ENCODE measurements around the gene MAP2K3. TPM values are rescaled to one million over a fixed set of nuclear protein-coding genes. Genes with fewer than 3 reads are reported as not detected.
"Not testable (repeated sequence)": the region's sequence is repeated elsewhere in the genome, so short reads cannot be mapped to it uniquely, and the experiment has no call there.

MAP2K3 gene
- total and polyA plus RNA-seq, 2 of the 8 experiments (the other 6 are each of a cell fraction or from before 2014, with no cell fraction given), result 16.9 to 33.5 TPM

GRCh38 chr17:21350495-21350894, 66.0 kb downstream of the MAP2K3 start:
- H2BK120ac ChIP-seq (replicated peaks; ENCODE audit: low read depth, low read length); H2BK12ac ChIP-seq (ENCODE audit: low read depth, low read length); H2AFZ ChIP-seq (ENCODE audit: low read length); H2BK20ac ChIP-seq (ENCODE audit: low read length); H3K9ac ChIP-seq (replicated peaks in 1 of 4; ENCODE audit: extremely low read depth in 1 of 4, low read depth in 3 of 4, low read length in 3 of 4); H3K36me3 ChIP-seq (ENCODE audit: control insufficient read depth in 2 of 4, insufficient read depth in 4 of 4, low read length in 3 of 4); H3K27ac ChIP-seq (ENCODE audit: low read depth, low read length); H3K4ac ChIP-seq (replicated peaks; ENCODE audit: insufficient read length, low read depth, low read length); H4K20me1 ChIP-seq (replicated peaks in 1 of 2; ENCODE audit: control insufficient read depth in 1 of 2, insufficient read depth in 2 of 2, low read length in 2 of 2); H4K8ac ChIP-seq (ENCODE audit: extremely low read depth, insufficient read depth, low read length); H3K79me1 ChIP-seq (ENCODE audit: low read depth, low read length); H3K27me3 ChIP-seq (replicated peaks in 1 of 4; ENCODE audit: control insufficient read depth in 3 of 4, extremely low read depth in 1 of 4, insufficient read depth in 3 of 4, low read length in 3 of 4); H3K18ac ChIP-seq (ENCODE audit: extremely low read depth, low read length); H4K5ac ChIP-seq (ENCODE audit: insufficient read length, low read depth, low read length); H3K79me2 ChIP-seq (ENCODE audit: control insufficient read depth in 1 of 2, insufficient read depth in 2 of 2, low read length in 2 of 2); H4K91ac ChIP-seq (replicated peaks; ENCODE audit: insufficient read length, low read length); H3K56ac ChIP-seq (replicated peaks; ENCODE audit: insufficient read length, low read depth, low read length); H3K4me2 ChIP-seq (ENCODE audit: insufficient read depth in 1 of 2, low read depth in 2 of 2, low read length in 2 of 2); H3K9me3 ChIP-seq (ENCODE audit: insufficient read depth in 2 of 2, low read depth in 1 of 2, low read length in 1 of 2); H2BK5ac ChIP-seq (ENCODE audit: low read depth, low read length); H2AK5ac ChIP-seq (ENCODE audit: low read depth, low read length); POLR2A ChIA-PET (ENCODE audit: partially characterized antibody); H3K23ac ChIP-seq (ENCODE audit: insufficient read length); DNase-seq (ENCODE audit: low read depth in 1 of 2, low spot score in 2 of 2); H3K23me2 ChIP-seq (ENCODE audit: low read depth, low read length); H3K14ac ChIP-seq (ENCODE audit: insufficient read length); FAIRE-seq; H3K4me3 ChIP-seq (ENCODE audit: extremely low read depth in 1 of 4, insufficient read depth in 2 of 4, low read depth in 3 of 4, low read length in 4 of 4); H3K4me1 ChIP-seq (replicated peaks in 1 of 4; ENCODE audit: control insufficient read depth in 3 of 4, insufficient read depth in 4 of 4, low read length in 3 of 4); H2BK15ac ChIP-seq (ENCODE audit: low read length): not testable (repeated sequence)
- 85% methylated on average over 15 of the region's 19 CpGs; no CpG with 5 or more reads in 1 of the 2 experiments for WGBS, 2 experiments (ENCODE audit: extremely low coverage in 1 of 2, insufficient coverage in 1 of 2, insufficient read length in 1 of 2, insufficient replicate concordance in 2 of 2, low coverage in 1 of 2, low lambda C conversion rate in 2 of 2, missing lambda C conversion rate in 1 of 2)
- CTCF ChIA-PET (ENCODE audit: partially characterized antibody), result interaction anchor here (0.6 kb wide), 1 partner anchor 117 kb away, joined by 4 read pairs; no protein-coding TSS in a partner anchor
